ENCODE data around the gene EIF2S2.

The EIF2S2 gene

DNA sequence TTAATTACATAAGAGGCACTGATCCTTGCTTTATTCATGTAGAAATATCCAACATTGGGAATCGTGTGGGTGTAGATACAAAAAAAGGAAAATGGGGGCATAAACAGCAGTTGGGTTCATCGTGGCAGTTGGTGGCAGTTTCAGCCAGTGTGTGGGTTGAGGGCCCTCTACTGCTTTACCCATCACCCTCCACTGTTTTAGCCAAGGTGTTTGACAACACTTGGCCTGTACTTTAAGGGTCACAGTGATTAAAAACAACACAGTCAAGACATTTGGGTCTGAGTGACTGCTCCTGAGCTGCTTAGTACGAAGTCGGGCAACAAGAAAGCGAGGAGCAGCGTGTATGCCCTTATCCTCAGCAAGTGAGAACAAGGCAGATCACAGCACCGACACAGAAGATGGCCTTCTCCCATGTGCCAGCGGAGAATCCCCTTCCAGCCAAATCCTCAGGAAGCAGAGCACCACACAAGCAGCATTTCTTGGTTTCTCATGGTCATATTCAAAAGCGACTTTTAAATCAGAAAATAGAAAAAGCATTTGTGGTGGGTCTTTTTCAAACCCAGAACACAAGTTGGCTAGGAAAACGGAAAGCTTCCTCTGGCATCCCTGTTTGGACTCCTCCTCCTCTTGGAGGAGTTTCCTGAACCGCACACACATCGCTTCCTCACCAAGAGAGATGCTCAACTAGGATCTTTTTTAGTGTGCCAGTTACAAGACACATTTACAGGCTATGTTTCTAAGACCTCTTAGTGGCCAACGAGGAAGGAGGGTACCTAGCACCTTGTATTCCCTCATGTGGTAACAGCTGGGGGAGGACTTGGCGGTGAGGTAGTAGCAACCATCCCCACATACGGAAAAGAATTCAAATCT lies 23.5 kb downstream of the EIF2S2 start:
- no peak for DNase-seq

DNA sequence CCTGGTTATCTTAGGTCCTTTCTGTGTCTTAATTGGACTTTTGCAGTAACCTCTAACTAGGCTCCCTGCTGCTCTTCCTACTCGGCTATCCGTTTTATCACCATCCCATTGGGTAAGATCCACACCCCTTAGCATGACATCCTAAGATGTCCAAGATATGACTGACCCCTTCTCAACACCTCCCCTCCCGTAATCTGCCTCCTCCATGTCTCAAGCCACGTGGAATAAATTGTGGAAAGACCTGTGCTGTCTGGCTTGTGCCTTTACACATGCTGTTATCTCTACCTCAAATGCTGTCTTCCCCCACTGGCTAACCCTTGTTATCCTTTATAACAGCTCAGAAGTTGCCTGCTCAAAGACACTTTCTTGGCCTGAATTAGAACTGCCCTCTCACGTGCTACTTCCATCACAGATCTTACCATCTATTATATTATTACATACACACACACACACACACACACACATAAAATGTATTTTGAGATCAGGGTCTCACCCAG lies 26.5 kb downstream of the EIF2S2 start:
- DNase-seq, result no peak

DNA sequence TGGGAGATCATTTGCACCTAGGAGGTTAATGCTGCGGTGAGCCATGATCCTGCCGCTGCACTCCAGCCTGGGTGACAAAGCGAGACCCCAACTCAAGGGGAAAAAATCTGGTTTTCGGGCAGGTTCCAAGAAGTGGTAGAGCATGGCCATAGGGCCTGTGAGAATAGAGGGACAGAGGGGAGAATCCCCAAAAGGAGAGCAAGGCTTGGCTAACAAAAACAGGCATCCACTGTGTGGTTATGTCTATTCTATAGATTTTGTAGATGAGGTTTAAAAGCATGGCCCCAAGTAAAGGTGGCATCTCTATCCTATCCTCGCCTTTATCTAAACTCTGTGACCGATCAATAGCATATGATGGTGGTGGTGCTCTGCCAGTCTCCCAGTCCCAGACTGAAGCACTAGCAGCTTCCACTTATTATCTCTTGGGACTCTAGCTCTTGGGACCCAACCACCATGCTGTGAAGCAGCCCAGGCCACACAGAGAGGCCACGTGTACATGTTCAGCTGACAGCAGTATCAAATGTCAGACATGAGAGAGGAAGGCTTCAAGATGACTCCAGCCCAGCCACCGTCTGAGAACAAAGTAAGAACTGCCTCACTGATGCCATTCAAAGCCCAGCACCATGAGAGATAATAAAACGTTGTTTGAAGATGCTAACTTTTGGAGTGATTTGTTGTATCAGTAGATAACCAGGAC lies 27.7 kb downstream of the EIF2S2 start:
- DNase-seq, result no peak

GRCh38 chr20:34083781-34084180 lies 28.3 kb downstream of the EIF2S2 start:
- no peak for DNase-seq

- no peak for DNase-seq
These were observed 28.9 kb downstream of the EIF2S2 start for GRCh38 chr20:34083137-34083536.

DNA sequence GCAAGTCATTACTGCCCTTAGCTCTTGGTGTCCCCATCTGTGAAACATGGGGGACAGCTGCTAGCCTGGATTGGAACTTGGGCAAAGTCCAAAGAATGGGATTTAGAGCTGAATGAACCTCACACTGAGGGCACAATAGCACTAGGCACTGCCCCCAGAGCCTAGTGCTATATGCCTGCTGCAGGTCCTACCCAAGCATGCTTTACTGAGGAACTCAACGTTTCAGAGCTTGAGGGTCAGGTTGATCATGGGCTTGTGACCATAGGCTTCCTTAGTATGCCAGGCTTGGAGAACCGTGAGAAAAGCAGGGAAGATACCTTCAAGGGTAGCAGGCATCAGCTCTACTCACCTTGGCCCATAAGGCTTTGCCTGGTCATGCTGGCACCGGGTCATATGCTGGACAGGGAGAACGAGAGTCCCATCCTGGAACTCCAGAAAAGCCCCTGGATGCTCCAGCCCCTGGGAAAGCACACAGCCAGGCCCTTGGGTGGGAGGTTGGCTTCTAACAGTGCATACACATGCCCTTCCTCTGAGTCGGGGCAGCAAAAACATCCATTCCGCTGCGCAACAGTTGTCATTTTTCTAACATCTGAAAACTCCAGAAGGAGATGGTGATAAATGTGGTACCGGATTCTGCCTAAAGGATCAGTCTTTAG lies 29.7 kb downstream of the EIF2S2 start:
- DNase-seq, result no peak

DNA sequence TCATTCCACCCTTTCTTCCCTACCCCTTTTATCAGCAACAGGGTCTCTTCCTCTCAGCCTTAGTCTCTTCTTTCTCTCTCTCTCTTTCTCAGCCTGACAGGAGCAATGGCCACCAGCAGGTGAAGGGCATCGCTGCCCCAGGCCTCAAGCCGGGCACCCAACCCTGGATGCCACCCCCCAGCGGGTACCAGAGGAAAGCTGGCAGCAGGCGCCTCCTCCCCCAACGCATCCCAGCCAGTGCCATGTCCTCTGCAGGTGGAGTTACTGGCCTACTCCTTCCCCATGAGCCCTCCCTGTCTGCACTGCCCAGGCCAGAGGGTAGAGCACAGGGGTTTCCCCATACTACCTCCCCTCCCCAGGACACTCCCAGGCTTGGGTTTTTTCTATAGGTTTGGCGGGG lies 32.2 kb downstream of the EIF2S2 start:
- DNase-seq, result no peak

GRCh38 chr20:34078540-34078939 lies 33.5 kb downstream of the EIF2S2 start:
- DNase-seq, result no peak

GRCh38 chr20:34076952-34077351 lies 35.1 kb downstream of the EIF2S2 start:
- no peak for DNase-seq

DNA sequence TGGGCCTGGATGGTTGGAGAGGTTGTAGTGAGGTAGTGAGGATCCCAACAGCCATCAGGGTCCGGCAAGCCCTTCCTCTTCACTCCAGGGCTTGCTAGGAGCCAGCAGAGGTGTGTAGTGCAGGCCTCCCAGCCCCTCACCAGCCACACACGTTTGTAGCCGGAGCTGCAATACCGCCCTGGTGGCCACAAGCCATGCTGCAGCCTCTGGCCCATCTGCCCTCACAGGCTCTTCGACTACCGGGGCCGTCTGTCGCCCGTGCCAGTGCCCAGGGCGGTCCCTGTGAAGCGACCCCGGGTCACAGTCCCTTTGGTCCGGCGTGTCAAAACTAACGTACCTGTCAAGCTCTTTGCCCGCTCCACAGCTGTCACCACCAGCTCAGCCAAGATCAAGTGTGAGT lies 36.4 kb downstream of the EIF2S2 start:
- no peak for DNase-seq

- DNase-seq, result no peak
These were observed 37.8 kb downstream of the EIF2S2 start for GRCh38 chr20:34074101-34074760.

DNA sequence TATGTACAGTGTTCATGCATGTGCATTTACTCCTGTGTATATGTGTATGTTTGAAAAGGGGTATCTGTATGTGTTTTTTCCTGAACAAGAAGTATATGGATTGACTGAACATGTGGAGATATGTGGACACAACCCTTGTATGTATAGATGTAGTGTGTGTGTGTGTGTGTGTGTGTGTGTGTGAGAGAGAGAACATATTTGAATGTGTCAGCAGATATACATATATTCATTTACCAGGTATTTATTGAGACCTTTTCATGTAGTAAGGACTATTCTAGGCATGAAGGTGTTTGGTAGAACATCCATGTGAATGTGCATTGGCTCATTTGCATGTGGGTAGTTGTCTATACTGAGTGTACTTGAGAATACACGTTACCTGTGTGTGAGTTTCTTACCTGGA lies 39.3 kb downstream of the EIF2S2 start:
- no peak for DNase-seq

DNA sequence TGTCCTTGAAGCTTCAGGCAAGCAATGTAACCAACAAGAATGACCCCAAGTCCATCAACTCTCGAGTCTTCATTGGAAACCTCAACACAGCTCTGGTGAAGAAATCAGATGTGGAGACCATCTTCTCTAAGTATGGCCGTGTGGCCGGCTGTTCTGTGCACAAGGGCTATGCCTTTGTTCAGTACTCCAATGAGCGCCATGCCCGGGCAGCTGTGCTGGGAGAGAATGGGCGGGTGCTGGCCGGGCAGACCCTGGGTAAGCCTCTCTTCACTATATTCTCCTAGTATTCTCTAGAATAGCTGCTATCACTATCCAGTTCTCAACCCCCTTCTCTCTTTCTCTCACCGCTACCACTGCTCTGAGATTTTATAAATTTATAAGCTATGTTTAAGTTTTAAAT lies 40.0 kb downstream of the EIF2S2 start:
- DNase-seq, result no peak

GRCh38 chr20:34070859-34071258 lies 41.2 kb downstream of the EIF2S2 start:
- DNase-seq, result no peak

- no peak for DNase-seq
These were observed 42.0 kb downstream of the EIF2S2 start for GRCh38 chr20:34070079-34070439.

DNA sequence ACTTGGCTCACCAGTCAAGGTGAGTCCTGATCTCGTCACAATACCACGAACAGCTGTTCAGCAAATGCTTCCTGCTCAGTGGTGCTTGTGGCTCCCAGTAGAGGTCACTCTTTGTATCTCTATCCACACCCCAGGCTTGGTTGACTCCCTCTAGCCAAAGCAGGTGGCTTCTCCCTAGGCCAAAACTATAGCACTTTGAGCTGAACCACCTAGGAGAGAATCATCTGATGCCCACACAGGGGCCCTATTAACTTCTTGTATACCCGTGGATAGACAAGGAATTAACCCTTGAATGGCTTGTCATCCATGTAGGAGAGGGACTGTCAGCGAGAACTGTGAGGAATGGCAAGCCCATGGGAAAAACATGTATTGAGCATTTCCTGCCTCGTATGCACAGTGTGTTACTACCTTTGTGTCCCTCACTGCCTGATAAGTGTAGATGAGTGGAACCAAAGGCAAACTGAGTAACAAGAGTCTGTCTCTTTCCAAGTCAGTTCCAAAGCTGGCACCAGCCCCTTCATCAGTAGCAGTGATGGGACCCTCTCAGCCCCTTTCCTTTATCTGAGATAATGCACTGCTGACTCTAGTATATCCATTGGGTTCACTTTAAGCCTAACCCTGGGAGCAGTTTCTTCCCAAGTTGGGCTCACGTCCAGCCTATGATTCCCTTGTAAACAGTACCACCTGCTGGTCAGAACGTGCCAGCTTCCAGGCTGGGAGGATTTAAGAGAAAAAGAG lies 42.5 kb downstream of the EIF2S2 start:
- DNase-seq, result peak; percentile 88 to 94

- DNase-seq, result no peak
These were observed 44.0 kb downstream of the EIF2S2 start for GRCh38 chr20:34068001-34068400.

DNA sequence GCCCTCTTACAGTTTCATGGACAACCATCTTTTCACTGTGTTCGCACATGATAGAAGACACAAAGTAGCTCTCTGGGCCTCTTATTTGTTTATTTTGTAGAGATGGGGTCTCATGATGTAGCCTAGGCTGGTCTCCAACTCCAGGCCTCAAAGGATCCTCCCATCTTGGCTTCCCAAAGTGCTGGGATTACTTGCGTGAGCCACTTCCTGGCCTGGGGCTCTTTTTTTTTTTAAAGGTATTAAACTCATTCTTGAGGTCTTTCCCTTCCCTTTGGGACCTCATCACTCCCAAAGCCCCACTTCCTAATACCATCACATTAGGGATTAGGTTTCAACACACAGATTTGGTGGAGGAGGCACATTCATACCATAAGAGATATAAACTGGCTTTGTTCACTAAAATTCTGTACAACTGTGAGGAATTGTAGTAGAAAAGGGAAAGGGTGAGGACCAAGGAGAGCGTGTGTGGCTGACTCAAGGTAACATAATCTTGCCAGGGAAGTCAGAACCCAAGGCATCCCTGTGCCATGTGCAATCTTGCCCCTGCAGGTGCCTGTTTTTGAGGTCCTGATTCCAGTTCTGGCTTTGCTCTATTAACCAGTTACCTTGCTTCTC lies 45.5 kb downstream of the EIF2S2 start:
- no peak for DNase-seq

- DNase-seq, result no peak
These were observed 46.8 kb downstream of the EIF2S2 start for GRCh38 chr20:34065260-34065659.

- no peak for DNase-seq
These were observed 47.8 kb downstream of the EIF2S2 start for GRCh38 chr20:34064286-34064685.

- DNase-seq, result no peak
These were observed 49.2 kb downstream of the EIF2S2 start for GRCh38 chr20:34062570-34063482.

Data from SW 1271 (cell line).